Rectal smooth muscle tissue (tissue), 1 donor: Measurements from ENCODE around the gene MANSC1.
A peak's percentile ranks its signal among the peaks of the same experiment; 100 is the strongest.
"Not testable (repeated sequence)": the region's sequence is repeated elsewhere in the genome, so short reads cannot be mapped to it uniquely, and the experiment has no call there.

Experiments used
- H3K27ac ChIP-seq: one replicate; pipeline ENCODE4 v1.7.0; 2013; ENCODE audit warnings: low read depth, low read length, inconsistent platforms
- H3K27me3 ChIP-seq: one replicate; pipeline ENCODE4 v1.7.0; 2013; ENCODE audit warnings: low read length; ENCODE audit not compliant: control insufficient read depth, insufficient read depth
- H3K36me3 ChIP-seq: one replicate; pipeline ENCODE4 v1.7.0; 2013; ENCODE audit warnings: low read length; ENCODE audit not compliant: control insufficient read depth, insufficient read depth
- H3K4me1 ChIP-seq: one replicate; pipeline ENCODE4 v1.7.0; 2013; ENCODE audit warnings: low read length; ENCODE audit not compliant: control insufficient read depth, insufficient read depth
- H3K4me3 ChIP-seq: one replicate; pipeline ENCODE4 v1.7.0; 2013; ENCODE audit warnings: low read length
- H3K9ac ChIP-seq: one replicate; pipeline ENCODE4 v1.7.0; 2013; ENCODE audit warnings: low read length

MANSC1 gene

GRCh38 chr12:12356896-12357718 is 7.1 kb upstream of the MANSC1 start, which contains the start of gene BORCS5:
BORCS5 (plus strand) TSS chr12:12357078; CDS start chr12:12357452, 374 bp downstream.
- Histone ChIP-seq H3K27me3 (no peaks in the 10 kb centered on the region), H3K4me3 (peak within 1 kb of the TSS; percentile 95), H3K9ac (peak within 1 kb of the TSS; percentile 94), H3K36me3 (no peaks in the 10 kb centered on the region), H3K27ac (peak within 1 kb of the TSS; percentile 97), H3K4me1 (peaks cover 8% of the 10 kb centered on the region)

DNA sequence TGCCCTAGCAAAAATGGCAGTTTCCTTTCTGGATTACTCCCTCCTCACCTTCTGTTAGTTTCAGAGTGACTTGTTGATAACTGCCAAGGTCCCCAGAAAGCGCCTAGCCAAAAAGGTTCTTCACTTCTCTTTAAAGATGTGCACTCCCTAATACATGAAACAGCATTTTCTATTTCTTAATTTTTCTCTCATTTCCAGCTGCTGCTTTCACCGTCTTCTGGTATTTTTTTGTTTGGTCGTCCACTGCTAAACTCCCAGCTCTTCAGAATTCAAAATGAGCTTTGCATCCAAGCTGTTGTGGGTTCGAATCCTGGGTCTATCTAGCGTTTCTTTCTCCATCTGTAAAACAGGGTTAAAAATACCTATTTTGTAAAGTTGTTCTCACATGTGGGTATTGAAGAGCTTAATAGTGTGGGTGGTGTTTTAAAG is 6.4 kb upstream of the MANSC1 start:
- Histone ChIP-seq H3K4me1 (peaks cover 8% of the 10 kb centered on the region), H3K27ac (peak overlapping the region; percentile 97), H3K4me3 (peak overlapping the region; percentile 95), H3K27me3 (no peaks in the 10 kb centered on the region), H3K9ac (no peak overlapping the region), H3K36me3 (no peaks in the 10 kb centered on the region)

GRCh38 chr12:12353807-12354206 is 3.8 kb upstream of the MANSC1 start:
- Histone ChIP-seq H3K4me3 (no peak overlapping the region), H3K9ac (no peak overlapping the region), H3K27me3 (no peaks in the 10 kb centered on the region), H3K4me1 (peaks cover 12% of the 10 kb centered on the region), H3K27ac (no peak overlapping the region), H3K36me3 (no peaks in the 10 kb centered on the region)

DNA sequence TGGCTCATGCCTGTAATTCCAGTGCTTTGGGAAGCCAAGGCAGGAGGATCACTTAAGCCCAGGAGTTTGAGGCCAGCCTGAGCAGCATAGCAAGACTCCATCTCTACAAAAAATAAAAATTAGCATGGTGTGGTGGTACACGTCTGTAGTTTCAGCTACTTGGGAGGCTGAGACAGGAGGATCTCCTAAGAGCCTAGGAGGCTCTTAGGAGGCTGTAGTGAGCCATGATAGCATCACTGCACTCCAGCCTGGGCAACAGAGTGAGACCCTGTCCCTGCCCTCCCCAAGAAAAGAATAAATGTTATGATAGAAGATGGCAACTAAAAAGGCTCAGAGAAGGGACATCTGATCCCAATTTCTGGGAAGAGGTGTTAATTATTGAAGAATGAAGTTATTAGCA is 3.2 kb upstream of the MANSC1 start:
- peaks cover 11% of the 10 kb centered on the region for H3K4me1 ChIP-seq
- no peaks in the 10 kb centered on the region for H3K27me3 ChIP-seq
- H3K4me3 ChIP-seq = no peak overlapping the region
- H3K9ac ChIP-seq = no peak overlapping the region
- H3K36me3 ChIP-seq = no peaks in the 10 kb centered on the region
- no peak overlapping the region for H3K27ac ChIP-seq

GRCh38 chr12:12351468-12352185 is 1.6 kb upstream of the MANSC1 start:
- H3K27ac ChIP-seq, H3K27me3 ChIP-seq, H3K4me3 ChIP-seq: not testable (repeated sequence)

DNA sequence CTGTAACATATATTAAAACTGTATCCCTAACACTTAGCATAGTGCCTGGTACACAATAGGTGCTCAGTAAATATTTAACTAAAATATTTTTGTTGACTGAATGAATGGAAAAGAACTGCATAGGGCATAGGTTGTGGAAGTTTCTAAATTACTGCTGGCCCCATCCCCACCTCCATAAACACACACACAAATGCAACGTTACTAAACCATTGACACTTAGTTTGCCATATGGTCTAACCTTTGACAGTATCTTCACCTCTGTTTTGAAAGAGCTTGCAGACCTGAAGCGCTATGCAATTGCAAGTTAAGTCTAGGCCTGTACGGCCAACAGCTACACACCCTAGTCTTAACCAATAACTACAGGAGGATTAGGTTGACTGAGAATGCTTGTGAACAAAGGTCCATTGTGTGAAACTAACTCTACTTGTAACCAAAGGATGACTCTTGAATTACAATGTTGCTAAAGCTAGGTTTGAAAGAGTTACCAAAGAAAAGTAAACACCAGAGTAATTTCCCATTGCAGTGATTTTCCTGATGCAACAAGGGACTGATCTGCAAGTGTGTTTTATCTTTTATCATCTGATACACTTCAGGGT is 924 bp upstream of the MANSC1 start:
- H3K4me1 ChIP-seq = peaks cover 4% of the 10 kb centered on the region

More at GRCh38 chr12:12351468-12352185, 1.6 kb upstream of the MANSC1 start:
- not testable (repeated sequence) for H3K4me1 ChIP-seq, H3K36me3 ChIP-seq, H3K9ac ChIP-seq

GRCh38 chr12:12338527-12339168 is 11.4 kb downstream of the MANSC1 start:
- Histone ChIP-seq H3K27me3 (no peaks in the 10 kb centered on the region), H3K4me3 (no peak overlapping the region), H3K36me3 (no peaks in the 10 kb centered on the region), H3K4me1 (peaks cover 4% of the 10 kb centered on the region), H3K9ac (no peak overlapping the region), H3K27ac (no peak overlapping the region)

More for the DNA sequence above, 924 bp upstream of the MANSC1 start:
- no peak overlapping the region for H3K4me3 ChIP-seq
- no peak overlapping the region for H3K9ac ChIP-seq
- no peak overlapping the region for H3K27ac ChIP-seq
- H3K27me3 ChIP-seq = no peaks in the 10 kb centered on the region
- no peaks in the 10 kb centered on the region for H3K36me3 ChIP-seq

- Histone ChIP-seq H3K27me3 (no peaks in the 10 kb centered on the region), H3K4me1 (peaks cover 4% of the 10 kb centered on the region), H3K27ac (no peak overlapping the region), H3K4me3 (no peak overlapping the region), H3K9ac (no peak overlapping the region), H3K36me3 (no peaks in the 10 kb centered on the region)
Measured at GRCh38 chr12:12336511-12336910, 13.5 kb downstream of the MANSC1 start.

GRCh38 chr12:12336049-12336411 is 14.0 kb downstream of the MANSC1 start:
- Histone ChIP-seq H3K36me3 (no peaks in the 10 kb centered on the region), H3K27me3 (no peaks in the 10 kb centered on the region), H3K4me3 (no peak overlapping the region), H3K27ac (no peak overlapping the region), H3K9ac (no peak overlapping the region), H3K4me1 (peaks cover 4% of the 10 kb centered on the region)

DNA sequence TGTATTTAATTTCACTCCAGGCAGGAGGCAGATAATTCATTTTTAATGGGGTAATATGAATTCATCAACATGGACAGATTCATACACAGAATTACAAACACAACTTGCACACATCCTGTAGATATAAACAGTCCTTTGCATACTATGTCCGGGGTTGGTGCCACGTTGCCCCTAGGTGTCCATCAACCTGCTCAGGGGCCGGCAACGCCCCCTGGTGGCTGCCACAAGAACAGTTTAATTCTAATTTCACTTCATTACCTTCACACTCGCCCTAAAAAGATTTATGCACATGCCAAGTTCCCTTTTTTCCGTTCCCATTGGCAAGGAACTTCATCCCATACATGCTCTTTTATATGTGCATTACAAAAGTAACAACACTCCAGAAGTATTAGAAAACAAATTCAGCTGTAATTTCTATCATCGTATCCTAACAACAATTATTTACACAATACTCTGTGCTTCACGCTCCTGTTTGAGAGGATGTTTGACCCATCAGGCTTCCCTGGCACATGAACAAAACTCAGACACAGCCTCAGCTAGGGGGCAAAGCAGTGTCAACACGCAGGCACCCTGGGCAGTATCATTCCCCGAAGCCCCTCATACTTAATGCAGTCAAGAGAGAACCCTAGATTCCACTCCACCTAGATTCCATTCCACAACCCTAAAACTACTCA is 15.5 kb downstream of the MANSC1 start:
- Histone ChIP-seq H3K27ac (no peak overlapping the region), H3K36me3 (no peaks in the 10 kb centered on the region), H3K27me3 (no peaks in the 10 kb centered on the region), H3K9ac (no peak overlapping the region), H3K4me3 (no peak overlapping the region), H3K4me1 (peaks cover 4% of the 10 kb centered on the region)

- Histone ChIP-seq H3K36me3 (no peaks in the 10 kb centered on the region), H3K27ac (no peak overlapping the region), H3K9ac (no peak overlapping the region), H3K4me1 (peaks cover 4% of the 10 kb centered on the region), H3K4me3 (no peak overlapping the region), H3K27me3 (no peaks in the 10 kb centered on the region)
Measured at GRCh38 chr12:12333407-12334366, 16.4 kb downstream of the MANSC1 start.
